ENCODE data around the gene COL1A2.

- TF ChIP-seq CTCF (IDR thresholded peaks at IDR 0.05; ENCODE audit: insufficient read depth, low read depth, low read length) (no peak), EZH2 (IDR thresholded peaks at IDR 0.05; ENCODE audit: insufficient read depth, low read length) (no peak)
Observed at GRCh38 chr7:94367949-94368348, 26.7 kb upstream of the COL1A2 start.
